Left ventricle myocardium inferior (tissue), 1 donor: ENCODE results near the gene ZC3H12C. TPM values are rescaled to one million over a fixed set of nuclear protein-coding genes. Genes with fewer than 3 reads are reported as not detected.

Source experiments
- DNase-seq: peaks from one replicate; pipeline ENCODE4 v3.0.0-alpha.2; 2020
- H3K27ac ChIP-seq: fragments of 200-600 bp; replicated peaks from 2 replicates; pipeline ENCODE4 v1.8.0; 2021
- H3K27me3 ChIP-seq: fragments of 200-600 bp; 2 replicates; pipeline ENCODE4 v1.8.0; 2021; ENCODE audit warnings: low read depth
- H3K36me3 ChIP-seq: fragments of 200-600 bp; 2 replicates; pipeline ENCODE4 v1.8.0; 2021
- H3K4me1 ChIP-seq: fragments of 200-600 bp; 2 replicates; pipeline ENCODE4 v1.8.0; 2021
- H3K4me3 ChIP-seq: fragments of 200-600 bp; 2 replicates; pipeline ENCODE4 v1.8.0; 2021; ENCODE audit warnings: mild to moderate bottlenecking, moderate library complexity
- H3K9me3 ChIP-seq: fragments of 200-600 bp; replicated peaks from 2 replicates; pipeline ENCODE4 v1.8.0; 2021
- intact Hi-C: fragments of 100-400 bp; cut with micrococcal nuclease; formaldehyde crosslinking; loops from one replicate; pipeline ENCODE4 v1.11.0; 2022
- total RNA-seq: library from RNA; stranded (reverse); fragmentation: NEBNext Ultra II Directional; extraction: Animal tissue kit (Norgen Biotek cat#: 25700); gene quantifications from one replicate; pipeline ENCODE4 v1.2.1, GENCODE V29; 2021
- TF ChIP-seq, protein P1 (sequence below): fragments of 200-600 bp; IDR thresholded peaks from 2 replicates; pipeline ENCODE4 v1.8.0; 2021; ENCODE audit warnings: antibody characterized with exemption, mild to moderate bottlenecking, borderline replicate concordance
- donor health status: DM: no; HTN: yes; CAD: no; lungs with severe emphysema.

ZC3H12C gene
- total RNA-seq, 1 donor from 2014 or later, result 16.8 TPM

DNA sequence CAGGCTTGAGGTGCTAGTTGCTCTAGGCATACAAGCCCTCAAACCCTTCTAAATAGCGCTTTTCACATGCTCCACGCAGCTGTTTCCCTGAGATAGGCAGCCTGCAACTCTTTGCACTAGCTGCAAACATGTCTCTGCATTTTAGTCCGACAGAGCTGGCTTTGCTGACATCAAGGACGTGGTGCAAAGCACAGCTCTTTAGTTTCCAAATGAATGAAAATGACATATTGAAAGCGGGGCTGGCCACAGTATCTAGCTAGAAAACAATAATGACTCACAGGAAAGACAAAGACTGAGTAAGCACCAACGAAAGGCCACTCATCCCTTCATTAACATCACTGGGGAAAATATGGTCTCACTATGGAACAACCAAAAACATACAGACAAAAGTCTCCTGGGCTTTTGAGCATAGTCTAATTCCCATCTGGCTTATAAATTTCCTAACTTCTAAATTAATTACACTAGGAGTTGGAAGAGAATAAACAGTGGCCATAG is 15.3 kb upstream of the ZC3H12C start:
- TF ChIP-seq, protein P1, sequence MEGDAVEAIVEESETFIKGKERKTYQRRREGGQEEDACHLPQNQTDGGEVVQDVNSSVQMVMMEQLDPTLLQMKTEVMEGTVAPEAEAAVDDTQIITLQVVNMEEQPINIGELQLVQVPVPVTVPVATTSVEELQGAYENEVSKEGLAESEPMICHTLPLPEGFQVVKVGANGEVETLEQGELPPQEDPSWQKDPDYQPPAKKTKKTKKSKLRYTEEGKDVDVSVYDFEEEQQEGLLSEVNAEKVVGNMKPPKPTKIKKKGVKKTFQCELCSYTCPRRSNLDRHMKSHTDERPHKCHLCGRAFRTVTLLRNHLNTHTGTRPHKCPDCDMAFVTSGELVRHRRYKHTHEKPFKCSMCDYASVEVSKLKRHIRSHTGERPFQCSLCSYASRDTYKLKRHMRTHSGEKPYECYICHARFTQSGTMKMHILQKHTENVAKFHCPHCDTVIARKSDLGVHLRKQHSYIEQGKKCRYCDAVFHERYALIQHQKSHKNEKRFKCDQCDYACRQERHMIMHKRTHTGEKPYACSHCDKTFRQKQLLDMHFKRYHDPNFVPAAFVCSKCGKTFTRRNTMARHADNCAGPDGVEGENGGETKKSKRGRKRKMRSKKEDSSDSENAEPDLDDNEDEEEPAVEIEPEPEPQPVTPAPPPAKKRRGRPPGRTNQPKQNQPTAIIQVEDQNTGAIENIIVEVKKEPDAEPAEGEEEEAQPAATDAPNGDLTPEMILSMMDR, result no peak
- no peak overlapping the region for H3K27ac ChIP-seq
- H3K9me3 ChIP-seq, result peaks cover 7% of the 10 kb centered on the region
- H3K36me3 ChIP-seq, result no peaks in the 10 kb centered on the region
- DNase-seq, result no peak
- intact Hi-C loops, result no loop called here
- peaks cover 8% of the 10 kb centered on the region for H3K4me1 ChIP-seq
- H3K4me3 ChIP-seq, result no peak overlapping the region
- no peaks in the 10 kb centered on the region for H3K27me3 ChIP-seq

DNA sequence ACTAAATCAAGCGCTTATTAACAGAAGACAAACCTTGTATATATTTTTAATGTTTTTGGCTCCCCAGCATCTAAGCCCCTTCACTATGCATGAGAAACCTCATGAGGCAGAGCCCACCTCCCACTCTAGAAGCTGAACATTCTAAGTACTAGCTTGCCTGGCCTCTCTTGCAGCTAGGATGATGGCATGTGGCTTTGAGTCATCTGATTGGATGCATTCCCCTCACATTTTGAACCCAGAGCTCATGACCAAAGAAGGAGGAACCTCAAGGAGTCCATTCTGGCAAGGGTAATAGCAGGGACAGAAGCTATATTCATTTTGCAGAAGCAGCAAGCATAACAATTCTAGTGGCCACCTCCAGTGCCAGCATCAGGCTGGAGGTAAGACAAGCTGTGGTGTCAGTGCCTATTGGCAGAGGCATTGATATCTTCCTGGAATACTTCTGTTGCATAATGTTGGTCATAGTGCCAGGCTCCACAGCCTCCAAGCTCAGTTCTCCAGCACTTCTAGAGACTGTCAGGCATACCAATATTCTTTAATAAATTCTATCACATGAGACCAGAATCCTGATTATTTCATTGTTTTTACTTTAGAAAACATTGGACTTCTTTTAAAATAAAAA is 14.2 kb upstream of the ZC3H12C start:
- H3K27me3 ChIP-seq, result no peaks in the 10 kb centered on the region
- H3K27ac ChIP-seq, result no peak overlapping the region
- no peak for DNase-seq
- intact Hi-C loops, result no loop called here
- no peak overlapping the region for H3K4me3 ChIP-seq
- H3K36me3 ChIP-seq, result no peaks in the 10 kb centered on the region
- H3K9me3 ChIP-seq, result peaks cover 7% of the 10 kb centered on the region
- TF ChIP-seq, protein P1, result no peak
- peaks cover 8% of the 10 kb centered on the region for H3K4me1 ChIP-seq

DNA sequence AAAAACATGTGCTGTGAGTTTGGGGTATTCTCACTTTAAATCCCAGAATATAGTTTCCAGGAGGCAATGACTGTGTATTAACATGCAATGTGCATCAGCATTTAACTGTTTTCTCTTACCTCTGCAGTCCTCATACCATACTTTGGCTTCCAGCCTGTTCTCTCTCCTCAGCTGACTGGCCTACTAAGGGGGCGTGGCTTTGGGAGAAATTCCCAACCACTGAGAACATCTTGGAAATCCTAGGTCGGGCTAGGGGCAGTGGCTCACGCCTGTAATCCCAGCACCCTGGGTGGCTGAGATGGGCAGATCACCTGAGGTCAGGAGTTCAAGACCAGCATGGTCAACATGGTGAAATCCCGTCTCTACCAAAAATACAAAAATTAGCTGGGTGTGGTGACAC is 13.5 kb upstream of the ZC3H12C start:
- intact Hi-C loops, result no loop called here
- no peak overlapping the region for H3K27ac ChIP-seq
- peaks cover 8% of the 10 kb centered on the region for H3K4me1 ChIP-seq
- H3K9me3 ChIP-seq, result peaks cover 7% of the 10 kb centered on the region
- no peak for DNase-seq
- no peaks in the 10 kb centered on the region for H3K27me3 ChIP-seq
- no peak overlapping the region for H3K4me3 ChIP-seq
- no peaks in the 10 kb centered on the region for H3K36me3 ChIP-seq
- TF ChIP-seq, protein P1, result no peak

DNA sequence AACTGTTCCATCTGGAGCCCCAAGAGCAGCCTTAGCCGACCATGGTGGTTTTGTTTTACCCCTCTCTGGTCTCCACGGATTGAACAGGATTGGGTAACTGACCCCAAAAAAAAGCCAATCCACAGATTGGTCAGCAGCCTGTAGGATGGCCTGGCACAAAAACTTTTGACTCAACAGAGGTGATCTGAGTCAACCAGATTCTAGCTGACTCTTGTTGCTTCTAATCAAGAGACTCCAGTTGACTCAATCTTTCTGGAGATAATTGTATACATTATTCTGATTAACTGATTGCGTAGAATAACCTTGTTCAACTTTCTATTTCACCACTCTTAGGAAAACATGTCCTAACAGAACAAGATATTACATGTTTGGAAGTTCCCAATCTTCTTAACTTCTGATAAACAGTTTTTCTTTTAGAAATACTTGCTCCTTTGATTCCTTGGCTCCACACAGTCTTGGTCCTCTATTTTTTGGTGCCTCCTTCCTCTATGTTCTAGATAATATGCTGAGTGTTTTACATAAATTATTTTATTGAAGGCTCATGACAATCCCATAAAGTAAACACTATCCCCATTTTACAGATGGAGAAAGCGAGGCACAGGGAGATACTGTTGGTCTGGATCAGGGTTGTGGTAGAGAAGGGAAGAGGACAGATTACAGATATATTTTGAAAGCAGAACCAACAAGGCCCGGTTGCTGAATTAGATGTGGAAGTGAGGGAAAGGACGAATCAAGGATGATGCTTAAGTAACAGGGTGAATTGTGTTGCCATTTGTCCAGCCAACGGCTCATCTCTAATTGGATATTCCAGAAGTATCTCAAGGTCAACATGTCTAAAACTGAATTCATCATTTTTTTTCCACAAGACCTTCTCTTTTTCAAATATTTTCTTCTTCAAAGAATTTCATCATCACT is 11.5 kb upstream of the ZC3H12C start:
- no peak for DNase-seq
- intact Hi-C loops, result no loop called here
- Histone ChIP-seq H3K36me3 (no peaks in the 10 kb centered on the region), H3K4me1 (no peaks in the 10 kb centered on the region), H3K27me3 (no peaks in the 10 kb centered on the region), H3K27ac (no peak overlapping the region), H3K4me3 (no peak overlapping the region), H3K9me3 (peaks cover 7% of the 10 kb centered on the region)
- TF ChIP-seq, protein P1, result no peak

DNA sequence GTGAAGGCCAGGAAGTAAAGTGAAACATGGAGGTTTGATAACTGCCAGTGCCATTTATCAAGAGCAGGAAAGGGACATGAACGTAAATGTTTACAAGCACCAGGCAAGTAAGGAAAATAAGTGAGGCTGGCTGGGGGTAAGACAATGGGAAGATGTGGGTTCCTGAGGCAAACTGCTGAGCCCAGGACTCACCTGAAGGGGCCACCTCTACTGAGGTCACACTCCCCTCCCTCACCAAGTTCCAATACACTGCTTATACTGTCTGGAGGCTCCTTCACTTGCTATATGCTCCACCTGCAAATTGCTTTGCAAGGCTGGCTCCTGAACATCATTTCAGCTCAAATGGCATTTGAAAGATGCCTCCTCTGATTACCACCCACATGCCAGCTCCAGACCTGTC is 10.3 kb upstream of the ZC3H12C start:
- Histone ChIP-seq H3K4me3 (no peak overlapping the region), H3K27ac (no peak overlapping the region), H3K9me3 (peaks cover 7% of the 10 kb centered on the region), H3K4me1 (no peaks in the 10 kb centered on the region), H3K36me3 (no peaks in the 10 kb centered on the region), H3K27me3 (no peaks in the 10 kb centered on the region)
- DNase-seq, result no peak
- TF ChIP-seq, protein P1, result no peak
- intact Hi-C loops, result no loop called here
